HEK293 (cell line): ENCODE results near the gene KCNIP2.

ENCODE experiments used
- BCL6B ChIP-seq: fragments of 450-650 bp; formaldehyde crosslinking; IDR thresholded peaks from 2 replicates; pipeline ENCODE4 v1.5.1; 2017; ENCODE audit warnings: missing biosample characterization, missing genetic modification characterization
- PATZ1 ChIP-seq: fragments of 450-650 bp; formaldehyde crosslinking; IDR thresholded peaks from 2 replicates; pipeline ENCODE4 v1.5.1; 2016; ENCODE audit warnings: missing biosample characterization, missing genetic modification characterization
- PBX3 ChIP-seq: sonication (generic); formaldehyde crosslinking; IDR thresholded peaks from 2 replicates; pipeline ENCODE4 v1.8.1; 2022; ENCODE audit warnings: mild to moderate bottlenecking, moderate library complexity, missing genetic modification reagents
- PRDM2 ChIP-seq: fragments of 450-650 bp; formaldehyde crosslinking; IDR thresholded peaks from 2 replicates; pipeline ENCODE4 v1.5.1; 2016; ENCODE audit warnings: missing biosample characterization, missing genetic modification characterization, borderline replicate concordance
- RBAK ChIP-seq: fragments of 450-650 bp; formaldehyde crosslinking; IDR thresholded peaks from 2 replicates; pipeline ENCODE4 v1.5.1; 2016; ENCODE audit warnings: missing biosample characterization, missing genetic modification characterization
- SCRT1 ChIP-seq: fragments of 450-650 bp; formaldehyde crosslinking; IDR thresholded peaks from 2 replicates; pipeline ENCODE4 v1.5.1; 2016; ENCODE audit warnings: missing biosample characterization, missing genetic modification characterization, borderline replicate concordance
- ZBTB1 ChIP-seq: fragments of 450-650 bp; formaldehyde crosslinking; IDR thresholded peaks from 2 replicates; pipeline ENCODE4 v1.5.1; 2016; ENCODE audit warnings: missing biosample characterization, missing genetic modification characterization
- ZBTB21 ChIP-seq: fragments of 450-650 bp; formaldehyde crosslinking; IDR thresholded peaks from 2 replicates; pipeline ENCODE4 v1.5.1; 2017; ENCODE audit warnings: missing biosample characterization, missing genetic modification characterization
- ZBTB8A ChIP-seq: fragments of 450-650 bp; formaldehyde crosslinking; IDR thresholded peaks from 2 replicates; pipeline ENCODE4 v1.5.1; 2016; ENCODE audit warnings: missing biosample characterization, missing genetic modification characterization
- ZEB2 ChIP-seq: fragments of 450-650 bp; formaldehyde crosslinking; IDR thresholded peaks from 2 replicates; pipeline ENCODE4 v1.5.1; 2016; ENCODE audit warnings: missing biosample characterization, missing genetic modification characterization
- ZFP41 ChIP-seq: fragments of 450-650 bp; formaldehyde crosslinking; IDR thresholded peaks from 2 replicates; pipeline ENCODE4 v1.5.1; 2016; ENCODE audit warnings: missing biosample characterization, missing genetic modification characterization, borderline replicate concordance
- ZNF132 ChIP-seq: fragments of 450-650 bp; formaldehyde crosslinking; IDR thresholded peaks from 2 replicates; pipeline ENCODE4 v1.5.1; 2017; ENCODE audit warnings: missing biosample characterization, missing genetic modification characterization, borderline replicate concordance
- ZNF140 ChIP-seq: fragments of 450-650 bp; formaldehyde crosslinking; IDR thresholded peaks from 2 replicates; pipeline ENCODE4 v1.5.1; 2016; ENCODE audit warnings: missing biosample characterization, missing genetic modification characterization
- ZNF19 ChIP-seq: fragments of 450-650 bp; formaldehyde crosslinking; IDR thresholded peaks from 2 replicates; pipeline ENCODE4; 2016; ENCODE audit warnings: missing biosample characterization, missing genetic modification characterization, low read depth
- ZNF211 ChIP-seq: fragments of 450-650 bp; formaldehyde crosslinking; IDR thresholded peaks from 2 replicates; pipeline ENCODE4 v1.5.1; 2016; ENCODE audit warnings: low read depth, missing biosample characterization, missing genetic modification characterization
- ZNF24 ChIP-seq: fragments of 450-650 bp; formaldehyde crosslinking; IDR thresholded peaks from 2 replicates; pipeline ENCODE4 v1.5.1; 2016; ENCODE audit warnings: missing biosample characterization, missing genetic modification characterization
- ZNF266 ChIP-seq: fragments of 450-650 bp; formaldehyde crosslinking; IDR thresholded peaks from 2 replicates; pipeline ENCODE4 v1.5.1; 2016; ENCODE audit warnings: missing biosample characterization, missing genetic modification characterization, low read depth
- ZNF274 ChIP-seq, 2 experiments: fragments of 200-500 bp in 1 of 2; fragments of 450-650 bp in 1 of 2; sonication (Bioruptor generic) in 1 of 2; formaldehyde crosslinking in 1 of 2; IDR thresholded peaks; 2 replicates each; pipeline versions ENCODE4 v1.5.1 to v1.6.1; 2014 to 2016; ENCODE audit warnings: borderline replicate concordance in 1 of 2, inconsistent platforms in 1 of 2, low read length in 1 of 2, missing biosample characterization in 1 of 2, missing genetic modification characterization in 1 of 2
- ZNF280D ChIP-seq: fragments of 450-650 bp; formaldehyde crosslinking; IDR thresholded peaks from 2 replicates; pipeline ENCODE4 v1.5.1; 2016; ENCODE audit warnings: missing biosample characterization, missing genetic modification characterization
- ZNF404 ChIP-seq: fragments of 450-650 bp; formaldehyde crosslinking; IDR thresholded peaks from 2 replicates; pipeline ENCODE4 v1.5.1; 2017; ENCODE audit warnings: missing biosample characterization, missing genetic modification characterization
- ZNF426 ChIP-seq: fragments of 450-650 bp; formaldehyde crosslinking; IDR thresholded peaks from 2 replicates; pipeline ENCODE4 v1.5.1; 2017; ENCODE audit warnings: missing biosample characterization, missing genetic modification characterization, mild to moderate bottlenecking, inconsistent platforms, moderate library complexity
- ZNF510 ChIP-seq: fragments of 450-650 bp; formaldehyde crosslinking; IDR thresholded peaks from 2 replicates; pipeline ENCODE4 v1.5.1; 2018; ENCODE audit warnings: mild to moderate bottlenecking, missing genetic modification characterization, missing biosample characterization; ENCODE audit not compliant: insufficient replicate concordance
- ZNF544 ChIP-seq: fragments of 450-650 bp; formaldehyde crosslinking; IDR thresholded peaks from 2 replicates; pipeline ENCODE4 v1.5.0; 2017; ENCODE audit warnings: missing biosample characterization, missing genetic modification characterization

KCNIP2 gene

GRCh38 chr10:101818119-101818871, 25.3 kb downstream of the KCNIP2 start, which contains the start of gene OGA (continued):
- TF ChIP-seq BCL6B (tag by site-specific recombination): no peak
- TF ChIP-seq ZNF510: no peak
- no peak for TF ChIP-seq ZNF19 (tag by site-specific recombination)
- TF ChIP-seq ZNF266 (tag by site-specific recombination): no peak
- TF ChIP-seq ZNF280D (tag by site-specific recombination): no peak
- TF ChIP-seq ZEB2 (tag by site-specific recombination): peak; percentile 75
- TF ChIP-seq PRDM2 (tag by site-specific recombination): no peak
- TF ChIP-seq ZNF211 (tag by site-specific recombination): no peak
- no peak for TF ChIP-seq ZFP41
- no peak for TF ChIP-seq RBAK (tag by site-specific recombination)
- no peak for TF ChIP-seq PBX3 (CRISPR knock-in tag)
- no peak for TF ChIP-seq ZNF404
- TF ChIP-seq ZNF544 (tag by site-specific recombination): no peak
- no peak for TF ChIP-seq ZNF24 (tag by site-specific recombination)
- no peak for TF ChIP-seq ZBTB1 (tag by site-specific recombination)
- peak; percentile 88 for TF ChIP-seq ZBTB8A
- no peak for TF ChIP-seq ZBTB21 (tag by site-specific recombination)
- TF ChIP-seq SCRT1 (tag by site-specific recombination): no peak
- TF ChIP-seq PATZ1 (tag by site-specific recombination): peak; percentile 94
- TF ChIP-seq ZNF140 (tag by site-specific recombination): no peak
- no peak for TF ChIP-seq ZNF274 (IDR thresholded peaks at IDR 0.05; ENCODE audit: low read length)
- no peak for TF ChIP-seq ZNF274 (tag by site-specific recombination; IDR thresholded peaks at IDR 0.05; ENCODE audit: borderline replicate concordance)
- TF ChIP-seq ZNF426 (tag by site-specific recombination): no peak
- no peak for TF ChIP-seq ZNF132
